ENCODE data around the gene TMUB1.

GRCh38 chr7:151088019-151088855 lies 4.9 kb upstream of the TMUB1 start:
- TF ChIP-seq CTCF (IDR thresholded peaks at IDR 0.05) (no peak), POLR2A (IDR thresholded peaks at IDR 0.05) (no peak)

All from thyroid gland (tissue), 4 donors.